GM21390 (cell line): ENCODE data around the gene HSD17B1.
"Not testable (repeated sequence)": the region's sequence is repeated elsewhere in the genome, so short reads cannot be mapped to it uniquely, and the experiment has no call there.

Experiments
- ATAC-seq: cut with Tn5 transposase; IDR thresholded peaks from one replicate; pipeline ENCODE4 v1.9.1; 2021; ENCODE audit not compliant: unreplicated experiment

The HSD17B1 gene

GRCh38 chr17:42547001-42547461, 5.7 kb upstream of the HSD17B1 start:
- no peak for ATAC-seq

- ATAC-seq: no peak
These were observed 5.0 kb upstream of the HSD17B1 start for GRCh38 chr17:42547698-42548069.

GRCh38 chr17:42548070-42548837, 4.5 kb upstream of the HSD17B1 start:
- ATAC-seq: no peak

- no peak for ATAC-seq
These were observed 3.5 kb upstream of the HSD17B1 start for GRCh38 chr17:42548993-42549755.

- no peak for ATAC-seq
These were observed 567 bp downstream of the HSD17B1 start for GRCh38 chr17:42553161-42553818.

DNA sequence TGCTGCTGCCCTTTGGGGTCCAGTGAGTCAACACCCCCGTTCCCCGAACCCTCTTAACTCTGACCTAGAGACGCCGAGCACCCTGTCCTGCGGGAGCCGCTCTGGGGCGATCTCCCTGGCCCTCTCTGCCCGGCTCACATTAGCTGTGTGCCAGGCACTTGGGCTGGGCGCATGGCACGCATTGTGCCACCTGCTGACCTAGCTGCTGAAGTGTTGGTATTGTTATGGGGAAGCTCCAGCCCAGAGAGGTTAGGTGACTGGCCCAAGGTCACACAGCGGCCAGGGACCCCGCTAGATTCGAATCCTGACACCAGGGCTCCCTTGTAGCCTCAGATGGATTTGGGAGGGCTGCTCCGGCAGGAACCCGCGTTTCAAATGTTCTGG, 1.1 kb downstream of the HSD17B1 start:
- no peak for ATAC-seq

DNA sequence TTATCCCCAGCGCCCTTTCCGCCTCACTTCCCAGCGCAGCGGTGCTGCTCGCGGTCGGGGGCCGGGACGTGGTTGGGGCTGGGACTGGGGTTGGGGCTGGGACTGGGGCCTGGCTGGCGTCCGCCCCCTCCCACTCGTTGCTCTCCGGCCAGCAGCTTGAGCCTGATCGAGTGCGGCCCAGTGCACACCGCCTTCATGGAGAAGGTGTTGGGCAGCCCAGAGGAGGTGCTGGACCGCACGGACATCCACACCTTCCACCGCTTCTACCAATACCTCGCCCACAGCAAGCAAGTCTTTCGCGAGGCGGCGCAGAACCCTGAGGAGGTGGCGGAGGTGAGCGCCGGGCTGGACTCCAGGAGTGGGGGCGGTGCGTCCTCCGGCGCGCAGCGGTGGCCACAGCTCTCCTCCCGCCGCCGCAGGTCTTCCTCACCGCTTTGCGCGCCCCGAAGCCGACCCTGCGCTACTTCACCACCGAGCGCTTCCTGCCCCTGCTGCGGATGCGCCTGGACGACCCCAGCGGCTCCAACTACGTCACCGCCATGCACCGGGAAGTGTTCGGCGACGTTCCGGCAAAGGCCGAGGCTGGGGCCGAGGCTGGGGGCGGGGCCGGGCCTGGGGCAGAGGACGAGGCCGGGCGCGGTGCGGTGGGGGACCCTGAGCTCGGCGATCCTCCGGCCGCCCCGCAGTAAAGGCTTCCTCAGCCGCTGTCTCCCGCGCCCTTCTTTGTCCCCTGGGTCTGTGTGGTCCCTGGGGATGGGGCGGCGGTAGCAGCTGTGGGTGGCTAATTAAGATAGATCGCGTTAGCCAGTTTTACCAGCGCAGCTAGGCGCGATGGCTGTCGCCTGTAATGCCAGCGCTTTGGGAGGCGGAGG, 1.8 kb downstream of the HSD17B1 start:
- peak; percentile 79 for ATAC-seq

GRCh38 chr17:42555122-42555622, 2.4 kb downstream of the HSD17B1 start:
- ATAC-seq: no peak

- ATAC-seq: not testable (repeated sequence)
These were observed 3.4 kb downstream of the HSD17B1 start for GRCh38 chr17:42555961-42556617.

DNA sequence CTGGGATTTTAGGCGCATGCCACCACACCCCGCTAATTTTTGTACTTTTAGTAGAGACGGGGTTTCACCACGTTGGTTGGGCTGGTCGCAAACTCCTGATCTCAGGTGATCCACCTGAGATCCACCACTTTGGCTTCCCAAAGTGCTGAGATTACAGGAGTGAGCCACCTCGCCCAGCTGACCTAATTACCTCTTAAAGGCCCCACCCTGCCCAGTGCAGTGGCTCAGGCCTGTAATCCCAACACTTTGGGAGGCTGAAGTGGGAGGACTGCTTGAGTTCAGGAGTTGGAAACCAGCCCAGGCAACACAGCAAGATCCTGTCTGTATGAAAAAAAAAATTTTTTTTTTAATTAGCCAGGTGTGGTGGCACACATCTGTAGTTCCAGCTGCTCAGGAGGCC, 6.4 kb downstream of the HSD17B1 start:
- no peak for ATAC-seq

GRCh38 chr17:42560246-42560645, 7.5 kb downstream of the HSD17B1 start:
- ATAC-seq: no peak

GRCh38 chr17:42561897-42562387, 9.2 kb downstream of the HSD17B1 start, which contains the start of gene COASY:
Gene COASY, plus strand, starts transcription at chr17:42562148. Its CDS starts 475 bp downstream, at chr17:42562623.
- ATAC-seq: no peak

DNA sequence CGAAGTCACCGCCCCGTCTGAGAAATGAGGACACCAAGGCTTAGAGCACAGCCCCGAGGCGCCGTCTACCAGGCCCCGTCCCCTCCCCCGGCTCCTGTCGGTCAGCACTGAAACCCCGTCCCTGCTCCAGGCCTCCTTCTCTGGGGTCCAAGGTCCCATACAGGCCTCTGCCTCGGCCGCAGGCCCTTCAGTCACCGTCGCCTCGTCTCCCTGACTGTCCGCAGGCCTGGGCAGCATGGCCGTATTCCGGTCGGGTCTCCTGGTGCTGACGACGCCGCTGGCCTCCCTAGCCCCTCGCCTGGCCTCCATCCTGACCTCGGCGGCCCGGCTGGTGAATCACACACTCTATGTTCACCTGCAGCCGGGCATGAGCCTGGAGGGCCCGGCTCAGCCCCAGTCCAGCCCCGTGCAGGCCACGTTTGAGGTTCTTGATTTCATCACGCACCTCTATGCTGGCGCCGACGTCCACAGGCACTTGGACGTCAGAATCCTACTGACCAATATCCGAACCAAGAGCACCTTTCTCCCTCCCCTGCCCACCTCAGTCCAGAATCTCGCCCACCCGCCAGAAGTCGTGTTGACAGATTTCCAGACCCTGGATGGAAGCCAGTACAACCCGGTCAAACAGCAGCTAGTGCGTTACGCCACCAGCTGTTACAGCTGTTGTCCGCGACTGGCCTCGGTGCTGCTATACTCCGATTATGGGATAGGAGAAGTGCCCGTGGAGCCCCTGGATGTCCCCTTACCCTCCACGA, 9.8 kb downstream of the HSD17B1 start:
- ATAC-seq: no peak

DNA sequence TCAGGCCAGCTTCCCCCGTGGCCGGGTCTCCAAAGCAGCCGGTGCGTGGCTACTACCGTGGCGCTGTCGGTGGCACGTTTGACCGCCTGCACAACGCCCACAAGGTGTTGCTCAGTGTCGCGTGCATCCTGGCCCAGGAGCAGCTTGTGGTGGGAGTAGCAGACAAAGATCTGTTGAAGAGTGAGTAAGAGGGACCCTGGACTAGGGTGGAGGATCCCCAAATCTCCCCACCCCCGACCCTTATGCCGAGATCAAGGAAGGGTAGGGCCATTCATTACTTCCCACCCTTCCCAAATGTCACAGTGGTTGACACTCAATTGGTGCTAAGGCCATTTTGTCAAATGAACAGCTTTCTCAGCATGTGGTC, 10.4 kb downstream of the HSD17B1 start:
- no peak for ATAC-seq

DNA sequence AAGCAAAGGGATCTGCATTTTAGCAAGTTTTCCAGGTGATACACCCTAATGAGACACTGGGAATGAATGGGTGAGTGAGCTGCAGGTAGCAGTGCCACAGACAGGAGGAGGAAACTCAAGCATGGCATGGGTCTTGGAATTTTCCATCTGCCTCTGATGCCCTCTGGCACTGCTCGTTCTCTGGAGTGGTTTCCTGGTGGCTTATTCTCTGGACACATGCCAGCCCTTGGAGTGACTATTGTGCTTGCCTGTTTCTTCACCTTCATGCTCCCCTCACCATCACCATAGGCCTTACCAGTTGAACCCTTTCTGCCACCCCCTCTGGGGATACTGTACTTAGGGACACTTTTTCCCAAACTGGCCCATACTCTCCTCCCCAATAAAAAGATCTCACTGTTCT, 10.8 kb downstream of the HSD17B1 start:
- ATAC-seq: no peak

DNA sequence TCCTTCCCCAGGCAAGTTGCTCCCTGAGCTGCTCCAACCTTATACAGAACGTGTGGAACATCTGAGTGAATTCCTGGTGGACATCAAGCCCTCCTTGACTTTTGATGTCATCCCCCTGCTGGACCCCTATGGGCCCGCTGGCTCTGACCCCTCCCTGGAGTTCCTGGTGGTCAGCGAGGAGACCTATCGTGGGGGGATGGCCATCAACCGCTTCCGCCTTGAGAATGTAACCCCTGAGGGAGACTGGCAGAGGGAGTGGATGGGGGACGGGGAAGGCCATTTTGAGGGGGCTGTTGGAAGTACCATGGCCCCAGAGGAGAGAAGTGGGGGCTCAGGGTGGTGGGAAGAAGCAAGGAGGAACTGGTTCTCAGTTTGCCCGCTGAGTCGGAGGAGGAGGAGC, 11.2 kb downstream of the HSD17B1 start:
- ATAC-seq: no peak

- ATAC-seq: no peak
These were observed 12.2 kb downstream of the HSD17B1 start for GRCh38 chr17:42564815-42565522.

- no peak for ATAC-seq
These were observed 12.9 kb downstream of the HSD17B1 start for GRCh38 chr17:42565523-42566214.
